WTC11 (cell line): ENCODE results near the gene RBFOX2. TPM values are rescaled to one million over a fixed set of nuclear protein-coding genes. Genes with fewer than 3 reads are reported as not detected.

Experiments
- ATF1 ChIP-seq: sonication (generic); formaldehyde crosslinking; IDR thresholded peaks from 2 replicates; pipeline ENCODE4 v1.8.1; 2023; ENCODE audit warnings: mild to moderate bottlenecking, moderate library complexity, missing genetic modification reagents
- CBFB ChIP-seq: sonication (generic); formaldehyde crosslinking; IDR thresholded peaks from 2 replicates; pipeline ENCODE4 v1.8.1; 2022; ENCODE audit warnings: mild to moderate bottlenecking, low read depth, missing genetic modification reagents
- CREM ChIP-seq: sonication (generic); formaldehyde crosslinking; IDR thresholded peaks from 2 replicates; pipeline ENCODE4 v1.8.1; 2022; ENCODE audit warnings: mild to moderate bottlenecking, missing genetic modification reagents, moderate library complexity
- FOXJ3 ChIP-seq: sonication (generic); formaldehyde crosslinking; IDR thresholded peaks from 2 replicates; pipeline ENCODE4 v1.9.0; 2021; ENCODE audit warnings: missing genetic modification reagents, mild to moderate bottlenecking, borderline replicate concordance
- RELA ChIP-seq: sonication (generic); formaldehyde crosslinking; IDR thresholded peaks from 2 replicates; pipeline ENCODE4 v1.8.1; 2022; ENCODE audit warnings: missing genetic modification reagents, mild to moderate bottlenecking, borderline replicate concordance
- RORB ChIP-seq: fragments of 250-450 bp; sonication (Bioruptor Pico); IDR thresholded peaks from 2 replicates; pipeline ENCODE4 v1.9.0; 2021; ENCODE audit warnings: mild to moderate bottlenecking
- TCF7 ChIP-seq: sonication (generic); formaldehyde crosslinking; IDR thresholded peaks from 2 replicates; pipeline ENCODE4 v1.8.0; 2022; ENCODE audit warnings: mild to moderate bottlenecking, low read depth, missing genetic modification reagents, moderate library complexity
- ZNF138 ChIP-seq: sonication (generic); formaldehyde crosslinking; conservative IDR thresholded peaks from 2 replicates; pipeline ENCODE4 v1.8.1; 2022; ENCODE audit warnings: mild to moderate bottlenecking, moderate library complexity, missing genetic modification reagents
- ZNF232 ChIP-seq: sonication (generic); formaldehyde crosslinking; IDR thresholded peaks from 2 replicates; pipeline ENCODE4 v1.8.0; 2022; ENCODE audit warnings: mild to moderate bottlenecking, missing genetic modification reagents
- ZNF396 ChIP-seq: fragments of 250-450 bp; sonication (Bioruptor Pico); IDR thresholded peaks from 2 replicates; pipeline ENCODE4 v1.8.0; 2021; ENCODE audit warnings: mild to moderate bottlenecking, moderate library complexity, borderline replicate concordance
- total RNA-seq: library from RNA; stranded (reverse); gene quantifications from 3 replicates; pipeline ENCODE4 v1.2.3, GENCODE V29; 2021
- TF ChIP-seq, protein P1 (sequence below): sonication (generic); formaldehyde crosslinking; IDR thresholded peaks from 2 replicates; pipeline ENCODE4 v1.8.1; 2023; ENCODE audit warnings: mild to moderate bottlenecking, missing genetic modification reagents, moderate library complexity
- TF ChIP-seq, protein P2 (sequence below): fragments of 250-450 bp; sonication (Bioruptor Pico); IDR thresholded peaks from 2 replicates; pipeline ENCODE4 v2.1.2; 2022; ENCODE audit warnings: mild to moderate bottlenecking, moderate library complexity
- TF ChIP-seq, protein P3 (sequence below): sonication (generic); formaldehyde crosslinking; IDR thresholded peaks from 2 replicates; pipeline ENCODE4 v1.8.0; 2022; ENCODE audit warnings: mild to moderate bottlenecking, missing genetic modification reagents
- TF ChIP-seq, protein P4 (sequence below): sonication (generic); formaldehyde crosslinking; IDR thresholded peaks from 2 replicates; pipeline ENCODE4 v1.8.1; 2023; ENCODE audit warnings: mild to moderate bottlenecking, moderate library complexity, missing genetic modification reagents
- TF ChIP-seq, protein P5 (sequence below): fragments of 250-450 bp; sonication (Bioruptor Pico); IDR thresholded peaks from 2 replicates; pipeline ENCODE4 v1.9.0; 2021; ENCODE audit warnings: moderate library complexity, mild to moderate bottlenecking, inconsistent platforms, borderline replicate concordance
- TF ChIP-seq, protein P6 (sequence below): sonication (generic); formaldehyde crosslinking; IDR thresholded peaks from 2 replicates; pipeline ENCODE4 v1.8.0; 2022; ENCODE audit warnings: mild to moderate bottlenecking, missing genetic modification reagents
- TF ChIP-seq, protein P7 (sequence below): sonication (generic); formaldehyde crosslinking; IDR thresholded peaks from 2 replicates; pipeline ENCODE4 v1.8.0; 2023; ENCODE audit warnings: mild to moderate bottlenecking, missing genetic modification reagents

RBFOX2 gene
- total RNA-seq, 1 experiment from 2014 or later, result 107 TPM

DNA sequence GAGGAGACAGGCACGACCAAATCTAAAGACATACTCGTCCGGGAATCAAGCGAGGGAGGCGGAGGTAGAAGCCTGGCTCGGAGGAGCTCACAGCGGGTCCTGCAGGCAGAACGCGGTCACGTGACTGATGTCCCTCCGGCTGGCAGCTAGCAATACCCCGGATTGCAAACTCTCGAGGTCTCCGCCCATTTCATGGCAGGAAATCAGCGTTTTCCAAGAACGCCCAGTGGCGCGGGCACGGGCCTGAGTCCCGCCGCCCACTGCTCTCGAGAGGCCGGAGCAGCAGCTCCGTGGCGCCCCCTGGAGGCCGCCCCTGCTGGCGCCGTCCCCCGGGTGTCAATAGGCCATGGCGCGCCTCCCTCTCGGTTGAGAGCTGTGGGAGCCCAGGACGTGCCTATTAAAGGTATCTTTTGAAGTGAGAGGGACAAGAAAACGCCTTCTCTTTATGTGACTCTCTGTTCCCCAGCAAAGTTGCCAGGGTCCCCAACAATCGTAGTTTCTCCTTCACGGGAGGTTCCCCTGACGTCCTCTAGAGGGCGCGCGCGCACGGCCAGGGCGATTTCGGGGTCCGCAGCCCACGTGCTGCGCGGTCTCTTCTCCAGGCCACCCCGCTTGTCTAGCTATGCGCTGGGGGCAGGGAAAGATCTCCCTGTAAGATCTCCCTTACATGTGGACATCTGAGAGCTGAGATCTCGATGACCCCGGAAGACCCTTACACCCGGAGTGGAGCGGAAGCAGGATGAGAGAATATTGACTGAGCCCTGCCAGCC lies 37.3 kb upstream of the RBFOX2 start (continued):
- TF ChIP-seq, protein P1, sequence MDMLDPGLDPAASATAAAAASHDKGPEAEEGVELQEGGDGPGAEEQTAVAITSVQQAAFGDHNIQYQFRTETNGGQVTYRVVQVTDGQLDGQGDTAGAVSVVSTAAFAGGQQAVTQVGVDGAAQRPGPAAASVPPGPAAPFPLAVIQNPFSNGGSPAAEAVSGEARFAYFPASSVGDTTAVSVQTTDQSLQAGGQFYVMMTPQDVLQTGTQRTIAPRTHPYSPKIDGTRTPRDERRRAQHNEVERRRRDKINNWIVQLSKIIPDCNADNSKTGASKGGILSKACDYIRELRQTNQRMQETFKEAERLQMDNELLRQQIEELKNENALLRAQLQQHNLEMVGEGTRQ (CRISPR knock-in tag), result peak; percentile 94
- TF ChIP-seq ZNF138 (CRISPR knock-in tag) (no peak; the same call in 1 of the 2 replicates), TCF7 (CRISPR knock-in tag) (no peak), ATF1 (no peak), FOXJ3 (CRISPR knock-in tag) (no peak), CBFB (CRISPR knock-in tag) (no peak), ZNF232 (CRISPR knock-in tag) (no peak), ZNF396 (CRISPR knock-in tag) (no peak), RORB (CRISPR knock-in tag) (no peak), RELA (CRISPR knock-in tag) (0 out of 2 replicates have a peak, but pooled peaks have one; percentile 20), CREM (CRISPR knock-in tag) (no peak)
- TF ChIP-seq, protein P2, sequence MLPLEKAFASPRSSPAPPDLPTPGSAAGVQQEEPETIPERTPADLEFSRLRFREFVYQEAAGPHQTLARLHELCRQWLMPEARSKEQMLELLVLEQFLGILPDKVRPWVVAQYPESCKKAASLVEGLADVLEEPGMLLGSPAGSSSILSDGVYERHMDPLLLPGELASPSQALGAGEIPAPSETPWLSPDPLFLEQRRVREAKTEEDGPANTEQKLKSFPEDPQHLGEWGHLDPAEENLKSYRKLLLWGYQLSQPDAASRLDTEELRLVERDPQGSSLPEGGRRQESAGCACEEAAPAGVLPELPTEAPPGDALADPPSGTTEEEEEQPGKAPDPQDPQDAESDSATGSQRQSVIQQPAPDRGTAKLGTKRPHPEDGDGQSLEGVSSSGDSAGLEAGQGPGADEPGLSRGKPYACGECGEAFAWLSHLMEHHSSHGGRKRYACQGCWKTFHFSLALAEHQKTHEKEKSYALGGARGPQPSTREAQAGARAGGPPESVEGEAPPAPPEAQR (CRISPR knock-in tag), result no peak
- TF ChIP-seq, protein P3, sequence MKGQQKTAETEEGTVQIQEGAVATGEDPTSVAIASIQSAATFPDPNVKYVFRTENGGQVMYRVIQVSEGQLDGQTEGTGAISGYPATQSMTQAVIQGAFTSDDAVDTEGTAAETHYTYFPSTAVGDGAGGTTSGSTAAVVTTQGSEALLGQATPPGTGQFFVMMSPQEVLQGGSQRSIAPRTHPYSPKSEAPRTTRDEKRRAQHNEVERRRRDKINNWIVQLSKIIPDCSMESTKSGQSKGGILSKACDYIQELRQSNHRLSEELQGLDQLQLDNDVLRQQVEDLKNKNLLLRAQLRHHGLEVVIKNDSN, result peak; percentile 93
- TF ChIP-seq, protein P4, sequence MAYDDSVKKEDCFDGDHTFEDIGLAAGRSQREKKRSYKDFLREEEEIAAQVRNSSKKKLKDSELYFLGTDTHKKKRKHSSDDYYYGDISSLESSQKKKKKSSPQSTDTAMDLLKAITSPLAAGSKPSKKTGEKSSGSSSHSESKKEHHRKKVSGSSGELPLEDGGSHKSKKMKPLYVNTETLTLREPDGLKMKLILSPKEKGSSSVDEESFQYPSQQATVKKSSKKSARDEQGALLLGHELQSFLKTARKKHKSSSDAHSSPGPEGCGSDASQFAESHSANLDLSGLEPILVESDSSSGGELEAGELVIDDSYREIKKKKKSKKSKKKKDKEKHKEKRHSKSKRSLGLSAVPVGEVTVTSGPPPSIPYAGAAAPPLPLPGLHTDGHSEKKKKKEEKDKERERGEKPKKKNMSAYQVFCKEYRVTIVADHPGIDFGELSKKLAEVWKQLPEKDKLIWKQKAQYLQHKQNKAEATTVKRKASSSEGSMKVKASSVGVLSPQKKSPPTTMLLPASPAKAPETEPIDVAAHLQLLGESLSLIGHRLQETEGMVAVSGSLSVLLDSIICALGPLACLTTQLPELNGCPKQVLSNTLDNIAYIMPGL (CRISPR knock-in tag), result peak; percentile 95
- TF ChIP-seq, protein P5, sequence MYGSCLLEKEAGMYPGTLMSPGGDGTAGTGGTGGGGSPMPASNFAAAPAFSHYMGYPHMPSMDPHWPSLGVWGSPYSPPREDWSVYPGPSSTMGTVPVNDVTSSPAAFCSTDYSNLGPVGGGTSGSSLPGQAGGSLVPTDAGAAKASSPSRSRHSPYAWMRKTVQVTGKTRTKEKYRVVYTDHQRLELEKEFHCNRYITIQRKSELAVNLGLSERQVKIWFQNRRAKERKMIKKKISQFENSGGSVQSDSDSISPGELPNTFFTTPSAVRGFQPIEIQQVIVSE (CRISPR knock-in tag), result no peak
- TF ChIP-seq, protein P6, sequence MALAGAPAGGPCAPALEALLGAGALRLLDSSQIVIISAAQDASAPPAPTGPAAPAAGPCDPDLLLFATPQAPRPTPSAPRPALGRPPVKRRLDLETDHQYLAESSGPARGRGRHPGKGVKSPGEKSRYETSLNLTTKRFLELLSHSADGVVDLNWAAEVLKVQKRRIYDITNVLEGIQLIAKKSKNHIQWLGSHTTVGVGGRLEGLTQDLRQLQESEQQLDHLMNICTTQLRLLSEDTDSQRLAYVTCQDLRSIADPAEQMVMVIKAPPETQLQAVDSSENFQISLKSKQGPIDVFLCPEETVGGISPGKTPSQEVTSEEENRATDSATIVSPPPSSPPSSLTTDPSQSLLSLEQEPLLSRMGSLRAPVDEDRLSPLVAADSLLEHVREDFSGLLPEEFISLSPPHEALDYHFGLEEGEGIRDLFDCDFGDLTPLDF (CRISPR knock-in tag), result no peak
- TF ChIP-seq, protein P7, sequence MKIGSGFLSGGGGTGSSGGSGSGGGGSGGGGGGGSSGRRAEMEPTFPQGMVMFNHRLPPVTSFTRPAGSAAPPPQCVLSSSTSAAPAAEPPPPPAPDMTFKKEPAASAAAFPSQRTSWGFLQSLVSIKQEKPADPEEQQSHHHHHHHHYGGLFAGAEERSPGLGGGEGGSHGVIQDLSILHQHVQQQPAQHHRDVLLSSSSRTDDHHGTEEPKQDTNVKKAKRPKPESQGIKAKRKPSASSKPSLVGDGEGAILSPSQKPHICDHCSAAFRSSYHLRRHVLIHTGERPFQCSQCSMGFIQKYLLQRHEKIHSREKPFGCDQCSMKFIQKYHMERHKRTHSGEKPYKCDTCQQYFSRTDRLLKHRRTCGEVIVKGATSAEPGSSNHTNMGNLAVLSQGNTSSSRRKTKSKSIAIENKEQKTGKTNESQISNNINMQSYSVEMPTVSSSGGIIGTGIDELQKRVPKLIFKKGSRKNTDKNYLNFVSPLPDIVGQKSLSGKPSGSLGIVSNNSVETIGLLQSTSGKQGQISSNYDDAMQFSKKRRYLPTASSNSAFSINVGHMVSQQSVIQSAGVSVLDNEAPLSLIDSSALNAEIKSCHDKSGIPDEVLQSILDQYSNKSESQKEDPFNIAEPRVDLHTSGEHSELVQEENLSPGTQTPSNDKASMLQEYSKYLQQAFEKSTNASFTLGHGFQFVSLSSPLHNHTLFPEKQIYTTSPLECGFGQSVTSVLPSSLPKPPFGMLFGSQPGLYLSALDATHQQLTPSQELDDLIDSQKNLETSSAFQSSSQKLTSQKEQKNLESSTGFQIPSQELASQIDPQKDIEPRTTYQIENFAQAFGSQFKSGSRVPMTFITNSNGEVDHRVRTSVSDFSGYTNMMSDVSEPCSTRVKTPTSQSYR (CRISPR knock-in tag), result no peak
